ENCODE results near the gene SLC38A9. TPM values are rescaled to one million over a fixed set of nuclear protein-coding genes. Genes with fewer than 3 reads are reported as not detected.

SLC38A9 gene
- total and polyA plus RNA-seq, 2 of the 8 experiments (the other 6 are each of a cell fraction or from before 2014, with no cell fraction given), result 29.2 to 43.7 TPM

DNA sequence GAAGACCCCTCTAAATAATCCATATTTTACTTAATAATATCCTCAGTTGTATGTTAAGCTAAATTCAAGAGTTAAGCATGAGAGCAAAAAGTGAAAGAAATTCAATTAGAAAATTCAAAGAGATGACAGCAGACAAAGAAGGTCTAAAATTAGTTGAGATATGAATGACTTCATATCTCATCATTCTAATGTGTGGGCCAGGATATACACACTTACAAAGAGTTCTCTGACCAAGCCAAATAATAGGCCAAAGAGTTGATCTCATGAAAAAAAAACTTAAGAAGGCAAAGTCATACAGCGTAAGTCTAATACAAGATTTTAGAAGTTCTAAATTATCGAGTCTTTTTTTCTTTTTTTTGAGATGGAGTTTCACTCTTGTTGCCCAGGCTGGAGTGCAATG, 89.7 kb downstream of the SLC38A9 start (continued):
- TF ChIP-seq GTF2F1 (IDR thresholded peaks at IDR 0.05; ENCODE audit: borderline replicate concordance, low read depth, low read length), result no peak

All from H1 (cell line).